ENCODE results near the gene TMEM51. TPM values are rescaled to one million over a fixed set of nuclear protein-coding genes. Genes with fewer than 3 reads are reported as not detected.

TMEM51 gene
- 6.8 and 8.8 TPM in 2 replicates for total RNA-seq

DNA sequence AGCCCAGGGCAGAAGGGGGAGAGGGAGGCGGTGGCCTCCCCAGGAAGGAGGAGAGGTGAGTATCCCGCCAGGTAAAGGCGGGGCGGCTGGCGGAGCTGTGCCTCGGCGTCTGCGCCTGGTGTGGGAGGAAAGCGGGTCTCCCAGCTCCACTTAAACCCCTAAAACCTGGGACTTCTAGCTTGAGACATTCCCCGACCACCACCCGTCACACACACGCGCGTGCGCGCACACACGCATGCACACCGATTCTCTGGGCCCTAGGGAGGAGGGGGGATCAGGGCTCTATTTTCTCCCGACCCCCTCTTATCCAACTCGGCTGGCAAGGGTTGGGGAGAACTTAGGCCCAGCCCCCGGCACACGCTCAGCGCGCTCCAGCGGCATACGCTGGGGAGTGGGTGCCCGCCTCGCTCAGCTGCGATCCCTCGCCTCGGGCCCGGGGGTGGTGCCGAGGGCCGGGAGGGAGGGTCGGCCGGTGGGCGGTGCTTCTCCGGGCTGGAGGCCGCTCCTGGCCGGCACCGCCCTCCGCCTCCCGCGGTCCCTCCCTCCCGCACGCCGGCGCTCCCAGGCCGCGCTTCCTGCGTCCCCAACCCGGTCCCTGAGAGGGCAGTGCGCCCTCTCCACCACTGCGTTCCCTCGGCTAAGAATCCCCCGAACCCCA is at the start of gene TMEM51:
TMEM51 (plus strand) TSS at position 564 of the 658 bp plus-strand sequence. CDS start 61,341 bp downstream, outside the sequence.

DNA sequence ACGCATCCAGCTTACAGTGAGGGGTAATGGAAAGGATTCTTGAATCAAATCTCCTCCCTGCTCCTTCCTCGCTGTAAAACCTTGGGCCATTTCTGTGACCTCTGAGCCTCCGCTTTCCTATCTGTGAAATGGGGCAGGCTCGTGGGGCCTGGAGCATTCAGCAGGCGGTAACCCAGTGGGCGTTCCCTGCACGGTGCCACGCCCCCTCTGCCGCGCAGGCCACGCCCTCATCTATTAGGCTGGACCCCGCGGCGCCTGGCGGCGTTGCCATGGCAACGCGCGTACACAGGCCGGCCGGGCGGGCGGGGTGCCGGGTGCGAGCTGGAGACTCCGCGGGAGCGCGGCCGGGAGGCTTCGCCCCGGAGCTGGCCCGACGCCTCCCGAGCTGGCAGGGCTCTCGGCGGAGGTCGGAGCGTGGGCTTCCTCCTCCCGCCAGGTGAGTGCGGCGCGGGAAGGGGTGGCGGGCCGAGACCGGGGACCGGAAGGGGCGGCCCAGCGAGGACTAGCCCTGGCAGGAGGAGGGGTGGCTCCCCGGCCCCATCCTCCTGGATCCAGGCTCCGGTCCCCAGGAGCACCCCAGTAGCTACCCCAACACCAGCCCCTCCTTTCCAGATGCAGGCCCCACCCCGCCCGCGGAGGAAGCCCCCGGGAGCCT is 93.5 kb downstream of the TMEM51 start, which contains the start of gene FHAD1:
FHAD1 (plus strand) TSS at position 264 of the 655 bp plus-strand sequence. CDS start 4,562 bp downstream, outside the sequence.

Other genes starting within 250 kb of the TMEM51 start
- gene FHAD1, start 93.5 kb downstream of the TMEM51 start, total RNA-seq, result 0.83 and 1.1 TPM in 2 replicates